HG03378 (cell line): ENCODE results near the gene MMP25.

Experiments used
- ATAC-seq: cut with Tn5 transposase; IDR thresholded peaks from one replicate; pipeline ENCODE4 v1.9.1; 2021; ENCODE audit warnings: mild to moderate bottlenecking, moderate library complexity; ENCODE audit not compliant: unreplicated experiment

The MMP25 gene

GRCh38 chr16:3089717-3090592 lies 43.6 kb downstream of the MMP25 start:
- ATAC-seq, result no peak

DNA sequence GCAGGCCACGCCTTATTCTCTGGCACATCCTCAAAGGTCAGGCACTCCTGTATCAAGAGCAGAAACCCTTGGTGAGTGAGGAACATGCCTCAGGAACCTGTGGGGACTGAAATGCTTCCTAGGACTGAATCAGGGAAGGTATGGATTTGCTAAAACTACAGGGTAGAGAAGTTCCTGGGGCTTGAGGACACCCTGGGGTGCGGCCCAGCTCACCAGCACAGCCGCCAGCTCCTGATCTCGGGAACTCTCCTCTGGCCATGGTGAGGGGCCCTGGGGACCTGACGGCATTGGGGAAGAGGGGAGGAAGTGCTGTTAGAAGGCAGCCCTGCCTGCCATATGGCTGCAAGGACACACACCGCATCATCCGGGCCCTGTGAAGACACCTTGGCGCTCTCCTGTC lies 45.2 kb downstream of the MMP25 start:
- no peak for ATAC-seq

DNA sequence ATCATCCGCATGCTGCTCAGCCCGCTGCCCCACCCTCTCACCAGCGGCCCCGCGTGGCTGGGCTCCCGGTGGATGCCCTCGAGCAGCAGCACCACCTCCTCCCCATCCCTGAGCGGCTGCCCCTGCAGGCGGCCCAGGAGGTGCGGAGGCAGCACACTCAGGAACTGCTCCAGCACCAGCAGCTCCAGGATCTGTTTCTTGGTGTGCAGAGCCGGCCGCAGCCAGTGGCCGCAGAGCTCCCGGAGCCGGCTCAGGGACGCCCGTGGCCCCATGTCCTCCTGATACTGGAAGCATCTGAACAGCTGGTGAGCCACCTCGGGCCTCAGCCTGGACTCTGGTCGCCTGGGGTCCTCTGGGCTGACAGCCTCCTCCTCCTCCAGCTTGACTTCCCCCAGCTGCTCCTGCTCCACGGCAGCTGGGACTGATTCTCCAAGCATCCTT lies 46.2 kb downstream of the MMP25 start:
- no peak for ATAC-seq

- no peak for ATAC-seq
Measured at GRCh38 chr16:3094289-3095027, 48.1 kb downstream of the MMP25 start.

DNA sequence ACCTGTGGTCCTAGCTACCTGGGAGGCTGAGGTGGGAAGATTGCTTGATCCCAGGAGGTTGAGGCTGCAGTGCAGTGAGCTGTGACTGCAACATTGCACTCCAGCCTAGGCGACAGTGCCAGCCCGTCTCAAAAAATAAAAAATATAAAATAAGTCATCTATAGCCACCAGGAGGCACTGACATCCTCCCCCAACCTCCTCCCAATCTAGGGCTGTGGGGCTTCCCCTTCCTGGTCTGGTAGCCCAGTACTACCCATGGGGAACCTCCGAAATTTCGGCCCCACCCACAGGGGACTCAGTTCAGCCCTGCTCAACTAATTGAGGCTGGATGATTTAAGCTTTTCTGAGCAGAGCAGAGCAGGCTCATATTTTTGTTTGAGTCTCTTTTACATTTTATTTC lies 49.5 kb downstream of the MMP25 start:
- ATAC-seq, result peak; percentile 53

- ATAC-seq, result no peak
Measured at GRCh38 chr16:3096362-3096761, 50.0 kb downstream of the MMP25 start.

- no peak for ATAC-seq
Measured at GRCh38 chr16:3097266-3097665, 50.9 kb downstream of the MMP25 start.

- no peak for ATAC-seq
Measured at GRCh38 chr16:3098459-3099394, 52.4 kb downstream of the MMP25 start, which contains the start of gene ZSCAN10. Gene ZSCAN10, minus strand, starts transcription at chr16:3099294. Its CDS starts 6,357 bp downstream, at chr16:3092937.

DNA sequence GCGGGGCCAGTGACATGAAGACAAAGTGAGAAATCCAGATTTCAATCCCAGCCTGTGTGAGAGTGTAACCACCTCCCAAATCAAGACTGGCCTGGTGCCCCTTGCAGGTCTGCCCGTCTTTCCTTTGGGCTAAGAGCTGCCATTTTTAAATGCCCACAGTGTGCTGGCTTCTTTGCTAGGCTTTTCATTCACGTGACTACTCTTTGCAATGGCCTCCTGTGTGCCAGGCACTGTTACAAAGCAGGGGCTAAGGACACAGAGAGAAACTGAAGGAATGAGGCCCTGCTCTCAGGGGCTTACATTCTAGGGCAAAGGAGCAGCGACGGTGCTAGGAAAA lies 53.0 kb downstream of the MMP25 start:
- no peak for ATAC-seq

DNA sequence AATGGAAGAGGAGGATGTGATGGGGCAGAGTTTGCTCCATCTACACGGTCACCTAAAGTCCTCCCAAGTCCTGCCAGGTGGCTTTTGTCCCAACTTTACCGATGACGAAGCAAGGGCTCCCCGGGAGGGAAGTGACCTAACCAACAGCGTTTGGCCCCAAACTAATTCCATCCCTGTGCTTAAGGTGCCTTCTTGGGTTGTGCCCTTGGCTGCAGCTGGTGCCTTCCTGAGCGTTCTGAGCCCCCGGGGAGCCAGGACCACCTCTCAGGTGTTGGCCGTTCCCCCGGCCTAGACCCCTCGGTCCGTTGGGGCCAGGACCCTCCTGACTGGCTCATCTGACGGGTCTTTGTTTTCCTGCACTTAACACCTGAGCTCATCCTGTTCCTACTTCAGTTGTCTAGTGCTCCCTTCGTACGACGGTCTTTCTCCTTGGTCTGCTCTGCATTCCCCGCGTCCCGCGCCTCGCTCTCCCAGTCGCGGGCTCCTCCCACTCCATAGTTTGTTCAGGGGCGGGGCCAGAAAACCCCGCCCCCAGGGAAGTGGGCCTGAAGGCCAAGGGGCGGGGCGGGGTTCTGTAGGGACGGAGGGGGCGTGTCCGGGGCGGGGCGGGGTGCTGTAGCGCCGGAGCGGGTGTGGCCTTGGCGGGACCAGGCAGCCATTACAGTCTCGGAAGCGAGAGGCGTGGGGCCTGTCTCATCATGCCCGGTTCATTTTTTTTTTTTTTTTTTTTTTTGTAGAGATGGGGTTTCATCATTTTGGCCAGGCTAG lies 53.6 kb downstream of the MMP25 start:
- no peak for ATAC-seq

DNA sequence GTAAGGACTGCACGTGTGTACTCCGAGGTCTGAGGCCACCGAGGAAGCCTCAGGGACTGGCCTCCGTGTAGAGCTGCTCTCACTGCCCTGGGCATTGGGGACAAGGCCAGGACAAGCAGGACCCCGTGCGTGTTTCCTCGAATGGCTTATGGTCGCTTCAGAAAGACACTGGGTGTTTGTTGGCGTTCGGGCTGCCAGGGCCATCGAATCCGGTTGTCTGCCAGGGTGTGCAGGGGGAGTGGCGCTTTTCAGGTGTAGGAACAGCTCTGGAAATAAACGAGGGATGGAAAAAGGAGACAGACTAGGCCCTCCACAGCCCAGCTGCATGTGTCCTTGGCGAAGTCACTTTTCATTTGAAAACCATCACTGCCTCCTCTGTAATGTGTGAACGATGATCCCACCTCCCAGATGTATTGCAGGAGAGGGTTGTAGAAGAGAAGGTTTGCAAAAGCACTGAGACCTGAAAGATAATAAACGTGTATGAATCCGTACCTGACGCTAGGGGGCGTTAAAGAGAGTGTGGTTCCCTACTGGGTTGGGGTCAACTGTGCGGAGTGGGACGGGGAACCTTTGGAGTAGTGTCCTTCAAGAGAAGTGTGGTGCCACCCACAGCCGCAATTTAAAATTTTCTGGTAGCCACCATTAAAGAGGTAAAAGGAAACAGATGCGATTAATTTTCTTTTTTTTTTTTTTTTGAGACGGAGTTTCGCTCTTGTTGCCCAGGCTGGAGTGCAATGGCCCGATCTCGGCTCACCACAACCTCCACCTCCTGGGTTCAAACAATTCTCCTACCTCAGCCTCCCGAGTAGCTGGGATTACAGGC lies 54.9 kb downstream of the MMP25 start:
- no peak for ATAC-seq

- no peak for ATAC-seq
Measured at GRCh38 chr16:3101841-3102470, 55.6 kb downstream of the MMP25 start.

GRCh38 chr16:3106205-3106928 lies 60.0 kb downstream of the MMP25 start:
- no peak for ATAC-seq
